Stimulated activated CD4-positive, alpha-beta T cell treated with anti-CD3 and anti-CD28 coated beads, TNF-alpha, amount 100 ng/mL, for 48 hours (primary cell): ENCODE measurements around the gene KLF6.

Source experiments
- DNase-seq, 3 donors: peaks; one replicate each; pipeline ENCODE4 v3.0.0-alpha.2; 2020; ENCODE audit warnings: low read depth in 3 of 3

The KLF6 gene

GRCh38 chr10:3784510-3785250 lies at the start of gene KLF6:
Gene KLF6 (minus strand): TSS chr10:3785209. CDS start chr10:3785014, 195 bp downstream.
- no peak for DNase-seq

GRCh38 chr10:3834404-3834803 lies 49.4 kb upstream of the KLF6 start:
- DNase-seq = no peak

GRCh38 chr10:3833046-3833445 lies 48.0 kb upstream of the KLF6 start:
- no peak for DNase-seq

GRCh38 chr10:3832022-3832786 lies 47.2 kb upstream of the KLF6 start:
- no peak for DNase-seq

GRCh38 chr10:3831608-3832007 lies 46.6 kb upstream of the KLF6 start:
- no peak for DNase-seq

GRCh38 chr10:3830946-3831345 lies 45.9 kb upstream of the KLF6 start:
- no peak for DNase-seq

GRCh38 chr10:3829156-3830050 lies 44.4 kb upstream of the KLF6 start:
- no peak for DNase-seq

GRCh38 chr10:3828404-3829155 lies 43.6 kb upstream of the KLF6 start:
- no peak for DNase-seq

GRCh38 chr10:3827768-3828403 lies 42.9 kb upstream of the KLF6 start:
- DNase-seq = no peak

- no peak for DNase-seq
Measured at GRCh38 chr10:3827266-3827665, 42.3 kb upstream of the KLF6 start.

GRCh38 chr10:3825862-3826351 lies 40.9 kb upstream of the KLF6 start:
- DNase-seq = no peak

- no peak for DNase-seq
Measured at GRCh38 chr10:3825244-3825643, 40.2 kb upstream of the KLF6 start.

GRCh38 chr10:3822541-3823330 lies 37.7 kb upstream of the KLF6 start:
- no peak for DNase-seq

GRCh38 chr10:3820255-3820654 lies 35.2 kb upstream of the KLF6 start:
- no peak for DNase-seq

GRCh38 chr10:3816995-3817394 lies 32.0 kb upstream of the KLF6 start:
- DNase-seq = no peak

- DNase-seq = no peak
Measured at GRCh38 chr10:3814838-3815220, 29.8 kb upstream of the KLF6 start.

- DNase-seq = no peak
Measured at GRCh38 chr10:3813986-3814837, 29.2 kb upstream of the KLF6 start.

- DNase-seq = no peak
Measured at GRCh38 chr10:3813267-3813666, 28.3 kb upstream of the KLF6 start.

GRCh38 chr10:3812141-3812540 lies 27.1 kb upstream of the KLF6 start:
- DNase-seq = no peak
